HEK293T (cell line): ENCODE results near the gene RMP24.

Experiments used
- CTCF ChIA-PET: fragments of 350-600 bp; formaldehyde crosslinking; extraction: SDS; loops from one replicate; lab custom pipeline; 2021; ENCODE audit warnings: antibody characterized with exemption, inconsistent platforms; lab: Yijun Ruan, JAX
- POLR2A ChIA-PET: fragments of 350-600 bp; formaldehyde crosslinking; extraction: SDS; loops from one replicate; lab custom pipeline; 2020; ENCODE audit warnings: antibody characterized with exemption, inconsistent platforms; lab: Yijun Ruan, JAX
- DNase-seq: peaks from one replicate; pipeline ENCODE4 v3.0.0; 2012; ENCODE audit warnings: mixed read lengths; ENCODE audit errors: extremely low spot score
- ARNT ChIP-seq: fragments of 450-650 bp; IDR thresholded peaks from 2 replicates; pipeline ENCODE4 v1.6.1; 2017; ENCODE audit warnings: mild to moderate bottlenecking
- BHLHE40 ChIP-seq: fragments of 450-650 bp; IDR thresholded peaks from 2 replicates; pipeline ENCODE4 v1.6.1; 2016; ENCODE audit warnings: mild to moderate bottlenecking, moderate library complexity, borderline replicate concordance
- CTBP1 ChIP-seq: fragments of 450-650 bp; IDR thresholded peaks from 2 replicates; pipeline ENCODE4 v1.6.1; 2016; ENCODE audit warnings: borderline replicate concordance
- ELF4 ChIP-seq: fragments of 450-650 bp; IDR thresholded peaks from 2 replicates; pipeline ENCODE4 v1.6.1; 2017; ENCODE audit warnings: antibody characterized with exemption
- FOXA1 ChIP-seq: fragments of 450-650 bp; IDR thresholded peaks from 2 replicates; pipeline ENCODE4 v1.6.1; 2016; ENCODE audit warnings: mild to moderate bottlenecking
- FOXK2 ChIP-seq: fragments of 450-650 bp; IDR thresholded peaks from 2 replicates; pipeline ENCODE4 v1.6.1; 2016; ENCODE audit warnings: mild to moderate bottlenecking
- FOXM1 ChIP-seq: fragments of 450-650 bp; IDR thresholded peaks from 2 replicates; pipeline ENCODE4 v1.6.1; 2017; ENCODE audit warnings: mild to moderate bottlenecking, borderline replicate concordance
- HDGF ChIP-seq: fragments of 450-650 bp; IDR thresholded peaks from 2 replicates; pipeline ENCODE4 v1.6.1; 2017; ENCODE audit warnings: antibody characterized with exemption, borderline replicate concordance
- L3MBTL2 ChIP-seq: fragments of 450-650 bp; conservative IDR thresholded peaks from 2 replicates; pipeline ENCODE4 v1.6.1; 2016; ENCODE audit warnings: mild to moderate bottlenecking
- LEF1 ChIP-seq: fragments of 450-650 bp; IDR thresholded peaks from 2 replicates; pipeline ENCODE4 v1.6.1; 2017; ENCODE audit warnings: mild to moderate bottlenecking, borderline replicate concordance
- NFRKB ChIP-seq: fragments of 450-650 bp; IDR thresholded peaks from 2 replicates; pipeline ENCODE4 v1.6.1; 2016; ENCODE audit warnings: mild to moderate bottlenecking, moderate library complexity
- PKNOX1 ChIP-seq: fragments of 450-650 bp; IDR thresholded peaks from 2 replicates; pipeline ENCODE4 v1.6.1; 2016
- SP1 ChIP-seq: fragments of 450-650 bp; IDR thresholded peaks from 2 replicates; pipeline ENCODE4 v1.6.1; 2017
- SUZ12 ChIP-seq: fragments of 450-650 bp; IDR thresholded peaks from 2 replicates; pipeline ENCODE4 v1.6.1; 2016; ENCODE audit warnings: mild to moderate bottlenecking
- TARDBP ChIP-seq: fragments of 450-650 bp; IDR thresholded peaks from 2 replicates; pipeline ENCODE4 v1.6.1; 2016
- ZNF384 ChIP-seq: fragments of 450-650 bp; IDR thresholded peaks from 2 replicates; pipeline ENCODE4 v1.6.1; 2016

Gene RMP24

DNA sequence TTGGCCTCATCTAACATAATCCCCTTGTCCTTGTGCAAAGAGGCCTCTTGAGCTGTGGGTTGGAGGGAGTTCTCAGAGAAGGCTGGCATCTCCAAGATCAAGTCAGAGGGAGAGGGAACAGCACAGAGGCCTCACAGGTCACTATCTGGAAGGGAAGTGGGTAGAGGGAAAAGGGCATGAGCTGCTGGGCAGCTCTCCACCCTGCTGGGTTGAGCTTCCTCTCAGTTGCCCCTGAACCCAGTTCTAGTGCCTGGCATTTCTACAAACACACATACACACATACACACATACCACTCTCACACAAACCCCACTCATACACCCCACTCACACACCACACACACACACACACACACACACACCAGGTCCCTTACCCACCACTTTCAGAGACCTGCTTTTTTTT is 30.3 kb upstream of the RMP24 start:
- TF ChIP-seq FOXM1 (no peak), FOXA1 (no peak), L3MBTL2 (no peak), PKNOX1 (no peak), LEF1 (no peak), TARDBP (no peak), FOXK2 (no peak), BHLHE40 (no peak), SUZ12 (no peak), NFRKB (no peak), ZNF384 (no peak), SP1 (no peak), ELF4 (no peak), ARNT (no peak), HDGF (no peak)
- CTCF ChIA-PET: interaction anchor here (0.6 to 2.7 kb wide), 3 partner anchors 8 to 291 kb away, joined by 3 to 15 read pairs (median 4); no protein-coding TSS in a partner anchor
- POLR2A ChIA-PET: interaction anchor here (0.7 kb wide), 1 partner anchor 9 kb away, joined by 3 read pairs; no protein-coding TSS in a partner anchor
- no peak for DNase-seq

DNA sequence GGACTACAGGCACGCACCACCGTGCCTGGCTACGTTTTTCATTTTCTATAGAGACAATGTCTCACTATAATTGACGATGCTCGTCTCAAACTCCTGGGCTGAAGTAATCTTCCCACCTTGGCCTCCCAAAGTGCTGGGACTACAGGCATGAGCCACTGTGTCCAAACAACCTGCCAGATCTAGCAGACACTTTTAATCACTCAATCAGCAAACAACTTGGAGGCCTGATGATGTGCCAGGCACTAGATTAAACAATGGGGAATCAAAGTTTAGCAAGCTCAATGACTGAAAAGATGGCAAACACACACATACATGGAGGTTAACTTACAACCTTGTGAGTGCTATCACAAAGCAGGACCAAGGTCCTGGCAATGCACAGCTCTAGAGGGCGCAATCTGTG is 29.8 kb upstream of the RMP24 start:
- TF ChIP-seq FOXA1: no peak
- TF ChIP-seq NFRKB: no peak
- no peak for TF ChIP-seq HDGF
- no peak for TF ChIP-seq BHLHE40
- DNase-seq: no peak
- ChIA-PET POLR2A (no interaction called here), CTCF (interaction anchor here (2.7 kb wide), 1 partner anchor 8 kb away, joined by 15 read pairs; no protein-coding TSS in a partner anchor)

DNA sequence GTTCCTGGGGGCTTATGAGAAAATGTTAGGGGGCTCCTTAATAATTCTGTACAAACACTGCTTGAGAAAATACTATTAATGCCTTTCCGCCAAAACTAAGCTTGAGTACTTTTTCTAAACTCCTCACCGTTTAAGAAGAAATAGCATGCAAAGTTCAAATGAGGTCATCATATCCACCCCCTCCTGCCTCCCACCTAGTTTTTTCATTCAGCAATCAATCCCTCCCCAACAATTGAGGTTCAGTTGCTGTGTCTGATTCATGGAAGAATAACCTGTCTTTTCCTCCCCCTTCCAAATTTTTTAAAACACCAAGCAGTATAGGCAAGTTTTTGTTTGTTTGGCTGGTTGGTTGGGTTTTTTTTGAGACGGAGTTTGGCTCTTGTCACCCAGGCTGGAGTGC is 24.4 kb upstream of the RMP24 start:
- ChIA-PET CTCF (interaction anchor here (1.4 kb wide), 1 partner anchor 10 kb away, joined by 8 read pairs; no protein-coding TSS in a partner anchor), POLR2A (no interaction called here)
- no peak for TF ChIP-seq ARNT
- TF ChIP-seq NFRKB: no peak
- TF ChIP-seq SUZ12: no peak
- TF ChIP-seq BHLHE40: no peak
- TF ChIP-seq FOXM1: no peak
- no peak for TF ChIP-seq PKNOX1
- no peak for TF ChIP-seq LEF1
- no peak for TF ChIP-seq SP1
- no peak for TF ChIP-seq FOXK2
- TF ChIP-seq CTBP1: no peak
- TF ChIP-seq L3MBTL2: no peak
- TF ChIP-seq TARDBP: no peak
- TF ChIP-seq ELF4: no peak
- TF ChIP-seq HDGF: no peak
- TF ChIP-seq FOXA1: no peak
- TF ChIP-seq ZNF384: no peak
- DNase-seq: no peak

DNA sequence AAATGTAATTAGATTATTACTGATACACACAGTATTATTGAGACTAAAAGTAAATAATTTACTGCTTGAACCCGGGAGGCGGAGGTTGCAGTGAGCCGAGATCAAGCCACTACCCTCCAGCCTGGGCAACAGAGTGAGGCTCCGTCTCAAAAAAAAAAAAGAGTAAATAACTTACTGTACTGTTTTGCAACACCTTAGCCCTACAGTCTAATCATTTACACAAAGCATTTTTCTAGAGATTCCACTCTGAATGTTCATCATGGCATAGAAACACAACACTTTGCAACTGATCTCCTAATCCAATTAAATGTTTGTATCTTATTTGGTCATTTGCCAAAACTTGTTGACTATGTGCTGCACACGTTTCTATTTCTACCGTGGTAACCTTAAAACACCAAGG is 23.4 kb upstream of the RMP24 start:
- DNase-seq: no peak
- CTCF ChIA-PET: interaction anchor here (0.6 to 2.6 kb wide), 3 partner anchors 8 to 459 kb away, joined by 7 to 21 read pairs (median 15); no protein-coding TSS in a partner anchor
- POLR2A ChIA-PET: no interaction called here
- no peak for TF ChIP-seq ZNF384
- no peak for TF ChIP-seq TARDBP
- TF ChIP-seq SP1: no peak
- TF ChIP-seq SUZ12: no peak
- no peak for TF ChIP-seq NFRKB
- no peak for TF ChIP-seq ELF4
- no peak for TF ChIP-seq FOXA1
- no peak for TF ChIP-seq CTBP1
- no peak for TF ChIP-seq BHLHE40
- no peak for TF ChIP-seq HDGF

DNA sequence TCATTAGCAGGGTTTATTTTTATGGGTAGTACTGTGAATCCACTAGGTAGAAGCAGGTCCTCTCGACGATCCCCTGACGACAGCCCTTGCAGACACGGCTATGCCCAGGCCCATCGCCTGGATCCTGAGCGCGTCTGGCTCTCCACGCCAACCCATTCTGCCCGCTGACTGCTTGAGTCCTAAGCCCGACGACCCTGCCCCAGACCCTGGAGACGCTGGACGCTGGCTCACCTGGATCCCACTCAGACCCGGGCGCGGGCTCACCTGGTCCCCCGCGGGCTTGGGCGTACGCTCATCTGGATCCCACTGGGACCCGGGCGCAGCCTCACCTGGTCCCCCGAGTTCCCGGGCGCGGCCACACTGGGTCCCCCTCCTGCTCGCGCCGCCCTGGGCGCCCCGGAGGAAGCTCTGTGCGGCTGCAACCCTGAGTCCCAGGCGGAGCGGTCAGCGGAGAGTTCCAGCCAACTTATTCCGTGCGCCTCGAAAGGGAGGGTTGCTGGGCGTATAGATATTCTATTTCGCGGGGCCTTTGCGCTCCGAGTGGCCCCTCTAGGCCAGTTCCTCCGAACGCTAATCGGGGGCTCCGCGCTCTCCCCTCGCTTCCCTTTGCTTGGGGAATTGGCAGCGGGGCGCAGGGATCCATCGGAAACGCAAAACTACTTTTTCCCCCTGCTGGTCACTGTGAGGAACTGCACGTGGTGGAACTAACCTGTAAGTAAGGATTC is 22.4 kb upstream of the RMP24 start:
- CTCF ChIA-PET: interaction anchor here (0.5 to 2.6 kb wide), 24 partner anchors 9 to 564 kb away, joined by 3 to 21 read pairs (median 3); partner anchors contain the start of gene RMP24
- POLR2A ChIA-PET: interaction anchor here (0.5 to 1.8 kb wide), 5 partner anchors 8 to 569 kb away, joined by 3 to 10 read pairs (median 3); partner anchors contain the start of gene RMP24
- DNase-seq: peak; percentile 91
- no peak for TF ChIP-seq CTBP1
- TF ChIP-seq SUZ12: no peak
- TF ChIP-seq SP1: no peak
- no peak for TF ChIP-seq PKNOX1
- TF ChIP-seq ZNF384: no peak
- TF ChIP-seq BHLHE40: no peak
- TF ChIP-seq LEF1: no peak
- no peak for TF ChIP-seq TARDBP
- TF ChIP-seq FOXM1: no peak
- no peak for TF ChIP-seq ELF4
- no peak for TF ChIP-seq L3MBTL2
- no peak for TF ChIP-seq ARNT
- no peak for TF ChIP-seq NFRKB
- TF ChIP-seq FOXK2: no peak
- no peak for TF ChIP-seq FOXA1
- no peak for TF ChIP-seq HDGF

GRCh38 chr18:35950628-35950982 is 21.9 kb upstream of the RMP24 start:
- no peak for DNase-seq
- ChIA-PET CTCF (interaction anchor here (0.5 to 2.6 kb wide), 21 partner anchors 9 to 564 kb away, joined by 3 to 21 read pairs (median 3); partner anchors contain the start of gene RMP24), POLR2A (interaction anchor here (0.5 to 1.8 kb wide), 5 partner anchors 9 to 569 kb away, joined by 3 to 10 read pairs (median 3); partner anchors contain the start of gene RMP24)
- TF ChIP-seq ELF4 (no peak), L3MBTL2 (no peak), SP1 (no peak), ARNT (no peak), ZNF384 (no peak), FOXA1 (no peak), HDGF (no peak), CTBP1 (no peak), FOXM1 (no peak), BHLHE40 (no peak), FOXK2 (no peak), PKNOX1 (no peak), LEF1 (no peak), SUZ12 (no peak), TARDBP (no peak), NFRKB (no peak)
